K562 (cell line): ENCODE data around the gene CSMD2. TPM values are rescaled to one million over a fixed set of nuclear protein-coding genes. Genes with fewer than 3 reads are reported as not detected.

ENCODE experiments used
- ATAC-seq: fragments of 200-7000 bp; cut with Tn5 transposase; 3 replicates; pipeline ENCODE4 v1.9.1; 2020; ENCODE audit warnings: moderate library complexity
- BruUV-seq: library from RNA; stranded (reverse); fragments of 400-500 nt; replicated peaks from 2 replicates; lab custom pipeline; 2021; lab: Mats Ljungman, UMichigan
- CTCF ChIA-PET: fragments of 300-600 bp; formaldehyde crosslinking; extraction: SDS; loops from one replicate; lab custom pipeline; 2021; ENCODE audit warnings: low intra/inter-chr PET ratio; lab: Yijun Ruan, JAX
- POLR2A ChIA-PET: fragments of 300-600, 350-650 bp; sonication (Branson Sonifier 250); formaldehyde crosslinking; extraction: SDS; loops from one replicate; lab custom pipeline; 2021; ENCODE audit warnings: antibody characterized with exemption, inconsistent platforms; lab: Yijun Ruan, JAX
- DNase-seq, 4 experiments: peaks; one replicate each; pipeline versions ENCODE4 v3.0.0 to v3.0.0-alpha.2; 2011 to 2018; ENCODE audit warnings: low spot score in 3 of 4, mixed read lengths in 3 of 4; ENCODE audit errors: extremely low read depth in 1 of 4
- FAIRE-seq: peaks from 2 replicates; lab custom pipeline; 2011; peaks lifted over from hg19 to GRCh38; lab: Jason Lieb, UNC
- H2AFZ ChIP-seq: 2 replicates; pipeline ENCODE4 v1.6.0; 2011; ENCODE audit warnings: low read depth, low read length, control low read depth, inconsistent platforms
- H3K27ac ChIP-seq: fragments of 200-600 bp; 3 replicates; pipeline ENCODE4 v1.8.0; 2011; ENCODE audit warnings: low read depth, mild to moderate bottlenecking, control low read depth, inconsistent platforms, low read length, moderate library complexity, mixed read lengths; ENCODE audit errors: extremely low read depth
- H3K27me3 ChIP-seq, 2 experiments: fragments of 300-600 bp in 1 of 2; 2 replicates in 1 of 2; 3 replicates in 1 of 2; pipeline versions ENCODE4 v1.6.0 to v1.8.0; 2011; ENCODE audit warnings: inconsistent platforms in 2 of 2, low read length in 2 of 2, mild to moderate bottlenecking in 1 of 2, mixed read lengths in 1 of 2, moderate library complexity in 1 of 2; ENCODE audit not compliant: control insufficient read depth in 2 of 2, insufficient read depth in 2 of 2
- H3K36me3 ChIP-seq: fragments of 300-600 bp; 3 replicates; pipeline ENCODE4 v1.8.0; 2011; ENCODE audit warnings: mild to moderate bottlenecking, low read length, inconsistent platforms; ENCODE audit not compliant: control insufficient read depth, insufficient read depth
- H3K4me1 ChIP-seq, 2 experiments: fragments of 200-600 bp in 1 of 2; replicated peaks in 1 of 2; 2 replicates in 1 of 2; 3 replicates in 1 of 2; pipeline versions ENCODE4 v1.5.1 to v1.8.0; 2011; ENCODE audit warnings: inconsistent platforms in 2 of 2, low read length in 2 of 2, mild to moderate bottlenecking in 1 of 2, mixed read lengths in 1 of 2, moderate library complexity in 1 of 2; ENCODE audit not compliant: control insufficient read depth in 2 of 2, insufficient read depth in 2 of 2
- H3K4me2 ChIP-seq: 2 replicates; pipeline ENCODE4 v1.6.1; 2011; ENCODE audit warnings: low read length, control low read depth, inconsistent platforms, mixed read lengths; ENCODE audit not compliant: insufficient read depth
- H3K4me3 ChIP-seq: fragments of 200-600 bp; sonication (generic), shearing (Covaris generic); 2 replicates; pipeline ENCODE4 v1.5.1; 2016; ENCODE audit warnings: control low read depth, inconsistent platforms
- H3K79me2 ChIP-seq: fragments of 200-600 bp; 3 replicates; pipeline ENCODE4 v1.8.0; 2011; ENCODE audit warnings: low read length, inconsistent platforms; ENCODE audit not compliant: control insufficient read depth, insufficient read depth
- H3K9ac ChIP-seq, 2 experiments: 2 replicates each; pipeline versions ENCODE4 v1.6.0 to v1.6.1; 2011; ENCODE audit warnings: low read depth in 2 of 2, low read length in 2 of 2, control low read depth in 1 of 2, inconsistent platforms in 1 of 2, mild to moderate bottlenecking in 1 of 2, mixed read lengths in 1 of 2; ENCODE audit not compliant: insufficient read depth in 1 of 2
- H3K9me1 ChIP-seq: one replicate; pipeline ENCODE4 v1.6.0; 2011; ENCODE audit warnings: inconsistent platforms, mild to moderate bottlenecking, low read length, moderate library complexity; ENCODE audit not compliant: control insufficient read depth, insufficient read depth
- H3K9me3 ChIP-seq: replicated peaks from 2 replicates; pipeline ENCODE4 v1.5.1; 2011; ENCODE audit warnings: low read depth, low read length, inconsistent platforms; ENCODE audit not compliant: control insufficient read depth, insufficient read depth
- H4K20me1 ChIP-seq: replicated peaks from 2 replicates; pipeline ENCODE4 v1.6.1; 2011; ENCODE audit warnings: low read length, inconsistent platforms, mixed read lengths; ENCODE audit not compliant: control insufficient read depth, insufficient read depth
- FOXP1 ChIP-seq: sonication (generic); formaldehyde crosslinking; IDR thresholded peaks from 2 replicates; pipeline ENCODE4 v1.8.0; 2022; ENCODE audit warnings: mild to moderate bottlenecking, missing genetic modification reagents
- WGBS: fragments of 100-300 bp; shearing (Covaris generic); methylation state at CpG from one replicate; pipeline ENCODE4 v1.1.6; 2016; ENCODE audit warnings: low coverage, mixed read lengths; ENCODE audit not compliant: insufficient coverage; ENCODE audit errors: missing lambda C conversion rate; 5-methylcytosine and 5-hydroxymethylcytosine counted together
- in situ Hi-C: fragments of 300-500 bp; cut with MboI; formaldehyde crosslinking; loops from 4 replicates; pipeline ENCODE4 v1.15.0; 2018; ENCODE audit warnings: inconsistent platforms, mixed read lengths
- intact Hi-C: fragments of 100-400 bp; cut with micrococcal nuclease; formaldehyde crosslinking; loops from 2 replicates; pipeline ENCODE4 v1.14.2; 2022
- polyA plus RNA-seq, 8 experiments: library from polyadenylated mRNA; depleted of rRNA in 4 of 8; stranded (reverse) in 5 of 8; unstranded in 3 of 8; fragments of >200 nt; fragmentation: Nextera tagmentation in 2 of 8; fragmentation: Illumina TruSeq in 1 of 8; extraction: Ambion mirVana in 2 of 8; extraction: Trizol in 1 of 8; gene quantifications; 2 replicates each; pipeline versions ENCODE4 v1.2.1 to v1.2.3, GENCODE V29; 2011 to 2014; ENCODE audit warnings: inconsistent platforms in 1 of 8, missing spikeins in 1 of 8
- total RNA-seq, 7 experiments: library from RNA; depleted of rRNA in 6 of 7; stranded (reverse); fragments of >200 nt in 6 of 7; fragmentation: Illumina TruSeq in 2 of 7; extraction: Trizol in 2 of 7; gene quantifications; 2 replicates each; pipeline versions ENCODE4 v1.2.1 to v1.2.3, GENCODE V29; 2011 to 2021; ENCODE audit warnings: low replicate concordance in 1 of 7
- TF ChIP-seq, protein P1 (sequence below): fragments of 450-650 bp; formaldehyde crosslinking; IDR thresholded peaks from 2 replicates; pipeline ENCODE4 v1.4.0; 2020; ENCODE audit warnings: mild to moderate bottlenecking

The CSMD2 gene
- total and polyA plus RNA-seq, 9 of the 15 experiments (the other 6 are each of a cell fraction or from before 2014, with no cell fraction given): not detected

DNA sequence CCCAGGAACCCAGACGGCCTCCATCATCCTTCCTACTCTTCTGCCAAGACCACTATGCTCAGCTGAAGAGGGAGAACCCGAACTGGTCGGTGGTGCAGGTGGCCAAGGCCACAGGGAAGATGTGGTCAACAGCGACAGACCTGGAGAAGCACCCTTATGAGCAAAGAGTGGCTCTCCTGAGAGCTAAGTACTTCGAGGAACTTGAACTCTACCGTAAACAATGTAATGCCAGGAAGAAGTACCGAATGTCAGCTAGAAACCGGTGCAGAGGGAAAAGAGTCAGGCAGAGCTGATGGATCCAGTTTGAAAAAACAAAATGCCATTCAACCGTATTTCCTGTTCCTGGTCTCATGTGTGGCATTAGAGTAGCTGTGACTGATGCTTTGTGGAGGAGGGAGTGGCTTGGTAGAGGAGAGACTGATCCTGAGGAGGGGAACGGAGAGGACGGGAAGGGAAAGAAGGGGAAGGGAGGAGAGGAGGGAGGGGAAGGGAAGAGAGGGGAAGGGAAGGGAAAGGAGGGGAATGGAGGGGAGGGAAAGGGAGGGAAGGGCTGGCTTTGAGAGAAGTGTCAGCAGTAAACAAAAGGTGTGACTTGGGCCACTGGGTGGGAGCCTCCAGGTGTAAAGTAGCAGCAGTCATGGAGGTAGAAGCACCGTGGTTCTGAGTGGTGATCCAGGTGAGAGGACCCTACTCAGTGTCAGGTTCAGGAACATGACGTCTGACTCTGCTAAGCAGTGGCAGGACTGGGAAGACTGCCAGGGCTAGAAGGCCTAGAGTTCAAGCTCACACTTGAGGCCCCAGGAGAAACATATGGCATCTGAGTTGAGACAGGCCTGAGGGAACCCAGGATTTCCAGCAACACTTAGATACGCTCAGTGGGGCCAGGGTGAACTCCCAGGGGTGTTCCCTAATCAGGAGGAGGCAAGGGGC is 300.3 kb downstream of the CSMD2 start:
- no peak overlapping the region for H3K4me2 ChIP-seq
- TF ChIP-seq, protein P1, sequence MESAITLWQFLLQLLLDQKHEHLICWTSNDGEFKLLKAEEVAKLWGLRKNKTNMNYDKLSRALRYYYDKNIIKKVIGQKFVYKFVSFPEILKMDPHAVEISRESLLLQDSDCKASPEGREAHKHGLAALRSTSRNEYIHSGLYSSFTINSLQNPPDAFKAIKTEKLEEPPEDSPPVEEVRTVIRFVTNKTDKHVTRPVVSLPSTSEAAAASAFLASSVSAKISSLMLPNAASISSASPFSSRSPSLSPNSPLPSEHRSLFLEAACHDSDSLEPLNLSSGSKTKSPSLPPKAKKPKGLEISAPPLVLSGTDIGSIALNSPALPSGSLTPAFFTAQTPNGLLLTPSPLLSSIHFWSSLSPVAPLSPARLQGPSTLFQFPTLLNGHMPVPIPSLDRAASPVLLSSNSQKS (CRISPR knock-in tag): no peak
- TF ChIP-seq FOXP1: no peak
- FAIRE-seq: no peak
- no peak overlapping the region for H3K4me3 ChIP-seq
- 0 out of 5 replicates have a peak, but pooled peaks cover 0 to 2% of the 10 kb centered on the region in 2 experiments for H3K27me3 ChIP-seq
- H3K4me1 ChIP-seq: no peaks in the 10 kb centered on the region
- no peaks in the 10 kb centered on the region for H3K36me3 ChIP-seq
- no TSS peak for BruUV-seq
- H3K27ac ChIP-seq: no peak overlapping the region
- no peak for ATAC-seq
- intact Hi-C loops (no loop called here), in situ Hi-C loops (no loop called here)
- no peaks in the 10 kb centered on the region for H4K20me1 ChIP-seq
- H2AFZ ChIP-seq: no peak overlapping the region
- no peaks in the 10 kb centered on the region for H3K9me3 ChIP-seq
- CTCF ChIA-PET: no interaction called here
- no peaks in the 10 kb centered on the region for H3K79me2 ChIP-seq
- H3K9me1 ChIP-seq: no peaks in the 10 kb centered on the region
- no peak overlapping the region for H3K9ac ChIP-seq
- POLR2A ChIA-PET: interaction anchor here (0.6 to 1.1 kb wide), 2 partner anchors 13 to 256 kb away, joined by 4 read pairs; no protein-coding TSS in a partner anchor
- under 1% methylated on average over 14 of the region's 14 CpGs for WGBS
- DNase-seq: no peak
